ENCODE measurements around the gene PCNX4.

- no peak for TF ChIP-seq CTCF (IDR thresholded peaks at IDR 0.05)
- no peak for TF ChIP-seq POLR2AphosphoS5 (IDR thresholded peaks at IDR 0.05; ENCODE audit: low read depth, low read length)
Observed at GRCh38 chr14:60206837-60207533, 115.3 kb downstream of the PCNX4 start.

Measured in Panc1 (cell line).